HG03139 (cell line): ENCODE results near the gene NEDD4L.

Experiments
- ATAC-seq: cut with Tn5 transposase; IDR thresholded peaks from one replicate; pipeline ENCODE4 v1.9.1; 2021; ENCODE audit not compliant: unreplicated experiment

Gene NEDD4L

DNA sequence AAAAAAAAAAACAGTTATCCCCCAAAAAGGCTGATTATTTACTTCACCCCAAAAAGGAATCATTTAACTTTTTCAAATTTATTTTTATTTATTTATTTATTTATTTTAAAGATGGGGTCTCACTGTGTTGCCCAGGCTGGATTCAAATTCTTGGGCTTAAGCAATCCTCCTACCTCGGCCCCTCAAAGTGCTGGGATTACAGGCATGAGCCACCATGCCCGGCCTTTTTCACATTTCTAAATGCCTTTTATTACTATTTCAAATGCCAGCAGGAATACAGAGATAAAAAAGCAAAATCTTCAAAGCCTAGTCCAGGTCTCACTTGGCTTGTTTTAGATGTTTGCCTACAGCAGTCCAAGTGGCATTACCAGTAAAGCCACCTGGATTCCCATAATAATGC is 345.7 kb downstream of the NEDD4L start:
- ATAC-seq = no peak

DNA sequence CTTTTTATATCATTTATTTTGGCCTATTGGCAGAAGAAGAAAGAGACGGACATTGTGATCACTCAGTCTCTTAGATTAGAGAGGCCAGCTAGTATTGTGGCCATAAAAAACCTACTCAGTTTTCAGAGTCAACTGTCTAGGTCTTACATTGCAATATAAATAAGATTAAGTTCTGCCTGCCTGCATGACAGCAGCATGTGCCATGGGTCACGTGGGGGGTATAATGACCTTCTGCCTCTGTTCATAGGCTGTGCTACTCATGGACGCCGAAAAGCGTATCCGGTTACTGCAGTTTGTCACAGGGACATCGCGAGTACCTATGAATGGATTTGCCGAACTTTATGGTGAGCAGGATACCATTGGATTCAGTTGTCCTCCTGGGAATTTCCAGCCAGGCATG is 346.4 kb downstream of the NEDD4L start:
- ATAC-seq = no peak

DNA sequence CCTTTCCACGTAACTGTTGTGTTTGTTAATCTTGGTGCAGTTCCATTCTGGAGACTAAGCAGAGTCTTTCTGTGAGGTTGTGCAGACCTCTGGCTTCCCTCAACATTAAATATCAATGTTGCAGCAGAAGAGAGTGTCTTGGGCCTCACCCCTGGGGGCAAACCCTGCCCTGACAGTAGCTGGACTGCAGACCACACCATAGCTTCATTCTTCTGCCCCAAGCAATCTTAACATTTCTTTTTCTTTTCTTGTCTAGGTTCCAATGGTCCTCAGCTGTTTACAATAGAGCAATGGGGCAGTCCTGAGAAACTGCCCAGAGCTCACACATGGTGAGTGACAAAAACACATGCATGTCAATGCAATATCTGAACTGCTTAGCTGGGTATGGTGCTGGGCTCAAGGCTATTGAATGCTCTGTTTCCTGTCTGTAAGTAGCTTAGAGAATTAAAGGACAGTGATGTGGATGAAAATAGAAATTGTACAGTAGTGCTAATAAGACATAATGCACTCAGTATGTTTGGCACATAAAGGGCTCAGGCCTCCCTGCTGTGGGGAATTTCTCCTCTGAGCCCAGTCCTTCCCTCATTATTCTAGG is 347.3 kb downstream of the NEDD4L start:
- no peak for ATAC-seq

DNA sequence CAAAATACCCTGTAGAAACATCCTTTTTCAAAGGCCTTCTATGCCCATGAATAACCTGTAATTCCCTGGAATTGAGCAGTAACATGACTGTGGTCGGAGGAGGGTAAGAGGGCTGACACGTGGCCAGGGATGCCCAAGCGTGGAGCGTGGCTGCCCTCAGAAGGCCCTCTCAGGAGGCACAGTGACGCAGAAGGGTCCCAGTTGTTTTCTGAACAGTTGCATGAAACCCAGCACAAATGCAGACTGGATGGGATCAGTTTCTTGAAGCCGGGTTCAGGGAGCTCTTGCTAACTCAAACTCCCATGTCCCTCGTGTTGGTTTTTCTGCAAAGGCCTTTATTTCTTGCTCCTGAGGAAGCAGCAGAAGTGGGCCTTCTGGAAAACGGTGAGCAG is 347.9 kb downstream of the NEDD4L start:
- no peak for ATAC-seq

DNA sequence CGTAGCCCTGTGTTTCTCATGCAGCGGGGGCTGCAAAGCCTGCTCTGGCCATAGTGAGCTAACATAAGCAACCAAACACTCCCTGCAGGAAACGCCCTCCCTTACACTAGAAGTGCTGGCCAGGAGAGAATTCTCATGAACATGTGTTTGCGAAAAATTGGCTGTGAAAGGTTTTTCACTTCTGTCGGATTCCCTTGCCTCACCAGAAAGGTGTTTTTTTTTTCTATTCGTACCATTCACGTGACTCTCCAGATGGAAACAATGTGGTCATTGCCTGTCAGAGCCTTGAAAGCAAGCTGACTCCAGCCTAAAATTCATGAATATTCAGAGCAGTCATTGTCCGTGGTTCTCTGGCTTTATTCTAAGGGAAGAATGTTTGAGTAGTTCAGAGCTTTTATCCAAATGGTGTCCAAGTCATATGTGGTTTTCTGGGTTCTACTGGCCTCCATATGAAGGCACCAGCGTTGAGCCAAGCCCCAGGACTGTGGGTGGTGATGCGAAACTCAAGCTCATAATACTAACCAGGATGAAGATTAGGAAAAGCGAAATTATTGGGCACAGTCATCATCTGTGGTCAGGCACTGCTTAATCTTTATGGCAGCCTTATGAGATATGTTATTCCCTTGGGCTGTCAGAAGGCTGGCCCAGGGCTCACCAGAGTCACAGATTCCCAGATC is 348.4 kb downstream of the NEDD4L start:
- no peak for ATAC-seq

DNA sequence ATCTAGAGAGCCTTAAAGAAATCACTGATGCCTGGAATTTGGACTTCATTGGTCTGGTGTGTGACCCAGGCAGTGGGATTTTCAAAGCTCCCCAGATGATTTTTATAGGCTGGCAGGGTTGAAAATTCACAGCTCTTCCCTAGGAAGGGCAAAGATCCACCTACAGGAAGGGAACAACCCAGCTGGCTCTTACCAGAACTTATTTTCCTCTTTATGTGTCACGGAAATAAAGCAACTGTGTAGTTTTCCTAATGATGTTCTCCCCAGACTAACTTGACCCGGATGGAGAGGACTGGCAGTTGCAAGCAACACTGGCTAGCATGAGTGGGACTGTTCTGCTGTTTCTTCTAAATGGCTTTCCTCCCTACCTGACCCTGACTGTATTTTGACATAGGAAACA is 349.3 kb downstream of the NEDD4L start:
- ATAC-seq = no peak

DNA sequence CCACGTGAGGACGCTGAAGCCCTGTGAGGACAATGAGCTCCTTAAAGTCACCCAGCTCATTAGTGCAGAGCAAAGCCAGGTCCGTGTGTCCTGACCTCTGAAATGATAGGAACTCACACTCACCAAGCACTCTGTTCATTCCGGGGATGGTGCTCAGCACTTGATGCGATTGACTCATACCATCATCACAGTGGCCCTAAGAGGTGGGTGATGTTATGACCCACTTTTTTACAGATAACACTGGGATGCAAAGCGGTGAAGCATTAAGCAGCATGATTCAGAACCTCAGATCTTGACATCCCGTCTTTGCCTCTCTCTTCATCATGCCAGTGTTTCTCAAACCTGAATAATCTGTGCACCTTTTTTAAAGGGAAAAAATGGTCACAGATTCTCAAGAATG is 350.0 kb downstream of the NEDD4L start:
- no peak for ATAC-seq

DNA sequence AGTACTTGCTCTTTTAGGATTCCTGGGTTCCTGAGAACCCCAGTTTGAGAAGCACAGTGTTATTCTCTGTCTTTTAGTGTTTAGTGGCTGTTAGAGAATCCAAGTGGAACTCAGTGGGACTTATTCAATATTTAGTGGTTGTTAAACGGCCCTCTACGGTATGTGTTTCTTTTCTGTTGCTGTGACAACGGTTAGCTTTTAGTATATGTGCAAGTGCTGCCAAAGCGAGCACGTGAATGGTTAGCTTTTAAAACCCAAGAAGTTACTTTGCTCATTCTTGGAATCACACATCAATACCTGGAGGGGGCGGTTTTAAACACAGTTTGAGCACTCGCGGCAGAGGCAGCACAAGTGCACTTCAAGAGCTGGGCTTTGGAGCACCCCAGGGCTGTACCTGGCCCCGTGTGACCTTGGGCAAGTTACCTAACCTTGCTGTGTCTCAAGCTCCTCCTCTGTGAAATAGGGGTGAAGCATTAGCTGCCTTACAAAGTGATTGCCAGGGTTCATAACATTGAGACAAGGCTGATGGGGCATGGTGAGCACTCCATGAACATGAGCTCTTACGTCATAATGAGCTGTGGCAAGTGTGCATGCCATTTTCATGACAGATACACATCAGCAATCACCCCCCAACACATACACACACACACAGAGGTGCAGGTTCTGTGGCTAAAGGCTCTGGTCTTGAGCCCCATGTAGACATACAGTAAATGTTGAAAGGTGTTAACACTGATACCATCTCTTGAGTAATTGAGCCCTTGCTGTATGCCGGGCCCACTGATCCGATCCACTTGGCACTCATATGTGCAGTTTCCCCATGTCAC is 350.8 kb downstream of the NEDD4L start:
- ATAC-seq = no peak

DNA sequence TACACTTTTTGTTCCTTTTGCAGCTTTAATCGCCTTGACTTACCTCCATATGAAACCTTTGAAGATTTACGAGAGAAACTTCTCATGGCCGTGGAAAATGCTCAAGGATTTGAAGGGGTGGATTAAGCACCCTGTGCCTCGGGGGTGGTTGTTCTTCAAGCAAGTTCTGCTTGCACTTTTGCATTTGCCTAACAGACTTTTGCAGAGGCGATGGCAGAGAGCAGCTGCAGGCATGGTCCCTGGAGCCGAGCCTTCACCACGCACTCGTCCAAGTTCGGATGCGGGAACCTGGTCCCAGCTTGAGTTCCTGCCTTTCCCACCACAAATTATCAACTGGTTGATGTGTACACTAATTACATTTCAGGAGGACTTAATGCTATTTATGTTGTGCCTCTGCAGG is 352.1 kb downstream of the NEDD4L start:
- ATAC-seq = no peak

DNA sequence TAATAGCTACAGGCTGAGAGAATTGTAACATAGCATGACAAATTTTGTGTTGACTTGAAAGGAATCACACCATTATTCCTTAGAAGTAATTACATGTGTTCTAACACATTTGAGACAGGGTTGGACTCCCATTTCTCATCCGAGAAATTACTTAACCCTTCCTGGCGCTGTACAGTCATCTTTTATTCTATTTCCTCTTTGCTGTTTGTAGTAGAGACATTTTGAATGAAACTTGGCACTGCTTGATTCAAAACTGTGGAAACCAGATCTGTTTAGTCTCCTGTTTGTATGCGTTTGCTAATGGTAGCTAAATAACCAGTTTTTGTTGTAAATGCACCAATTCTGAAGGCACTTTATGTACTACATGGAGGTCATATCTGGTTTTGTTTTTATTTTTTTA is 352.9 kb downstream of the NEDD4L start:
- no peak for ATAC-seq

DNA sequence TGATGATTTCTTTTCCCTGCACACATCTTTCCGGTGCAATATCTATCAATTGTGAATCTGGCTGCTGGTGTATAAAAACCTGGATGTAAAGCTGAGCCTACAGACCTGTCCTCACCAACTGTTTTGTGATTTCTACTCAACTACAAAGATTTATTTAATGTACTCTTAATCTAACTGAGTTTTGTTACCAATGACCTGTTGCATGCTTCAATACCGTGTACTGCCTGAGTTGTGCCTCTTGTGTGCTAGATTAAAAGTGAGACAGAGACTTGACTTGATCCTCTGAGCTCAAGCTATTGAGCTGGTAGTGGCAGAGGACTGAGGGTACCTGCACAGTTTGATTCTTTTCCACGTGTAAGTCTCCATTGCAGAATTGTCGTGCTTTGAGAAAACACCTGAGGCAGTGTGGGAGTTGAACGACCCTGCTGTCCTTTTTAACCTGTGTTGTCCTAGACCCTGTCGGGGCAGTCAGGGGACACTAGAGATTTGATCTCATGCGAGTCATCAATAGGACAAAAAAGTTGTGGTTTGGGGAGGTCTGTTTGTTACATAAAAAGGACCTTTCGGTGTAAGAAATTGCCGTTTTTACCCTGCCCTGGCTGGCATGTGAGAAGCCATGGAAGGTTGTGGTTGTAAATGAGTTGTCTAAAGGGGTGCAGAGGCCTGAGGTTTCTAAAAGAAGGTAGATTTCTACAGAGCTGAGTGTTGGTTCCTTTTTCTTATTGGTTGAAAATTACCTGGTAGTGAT is 353.5 kb downstream of the NEDD4L start:
- no peak for ATAC-seq

DNA sequence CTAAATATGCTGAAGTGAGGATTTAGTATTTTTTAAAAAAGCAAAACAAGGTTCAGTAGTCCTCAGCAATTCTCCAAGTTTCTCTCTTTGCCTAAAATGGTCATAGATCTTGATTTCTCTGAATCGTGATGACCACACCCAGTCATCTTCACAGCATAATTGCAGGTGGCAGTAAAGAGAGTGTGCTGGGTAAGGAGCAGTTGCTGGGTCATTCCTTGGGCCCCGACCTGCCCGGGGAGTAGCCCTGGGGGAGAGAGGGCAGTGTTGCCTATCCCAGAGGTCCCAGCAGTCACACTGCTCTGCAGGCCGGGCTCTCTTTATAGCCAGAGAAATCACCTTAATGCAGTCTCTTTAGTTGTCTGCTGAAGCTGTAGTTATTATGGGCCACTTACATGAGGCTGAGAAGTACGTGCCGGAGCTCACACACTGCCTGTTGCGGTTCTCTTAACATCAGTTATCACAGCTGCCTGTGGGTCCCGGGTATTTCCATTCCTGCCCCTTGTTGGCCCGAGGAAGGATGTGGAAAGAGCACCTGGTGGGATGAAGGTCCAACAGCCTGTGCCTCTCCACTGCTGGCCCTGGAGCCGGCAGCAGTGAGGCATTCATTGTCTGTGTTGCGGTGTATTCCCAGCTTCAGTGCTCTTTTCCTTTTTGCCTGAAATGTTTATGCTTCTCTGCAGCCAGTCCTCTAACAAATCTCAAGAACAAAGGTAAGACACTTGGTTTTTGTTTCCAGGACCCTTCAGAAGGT is 354.8 kb downstream of the NEDD4L start:
- ATAC-seq = no peak

DNA sequence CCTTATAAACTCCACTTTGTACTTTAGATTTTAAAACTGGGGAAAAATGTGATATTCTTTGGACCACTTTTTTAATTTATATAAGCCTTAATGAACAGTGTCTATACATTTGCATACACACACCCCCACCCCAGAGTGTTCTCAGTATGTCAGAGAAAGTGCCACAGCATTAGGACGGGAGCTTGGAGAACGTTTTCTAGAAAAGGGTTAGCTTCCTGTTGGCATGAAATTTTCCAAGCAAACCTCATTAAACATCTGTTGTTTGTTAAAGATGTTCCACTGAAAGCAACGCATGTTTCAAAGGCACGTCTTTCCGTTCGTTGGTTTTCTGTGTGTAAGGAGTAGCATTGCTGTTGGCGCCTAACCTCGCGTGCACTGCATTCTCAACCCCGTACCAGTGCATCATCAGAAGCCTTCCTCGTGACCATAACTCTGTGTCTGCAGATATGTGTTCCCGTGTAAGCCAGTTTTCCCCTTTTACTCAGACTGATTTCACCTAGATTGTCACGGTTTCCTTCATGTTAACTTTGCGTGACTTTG is 356.4 kb downstream of the NEDD4L start:
- no peak for ATAC-seq

DNA sequence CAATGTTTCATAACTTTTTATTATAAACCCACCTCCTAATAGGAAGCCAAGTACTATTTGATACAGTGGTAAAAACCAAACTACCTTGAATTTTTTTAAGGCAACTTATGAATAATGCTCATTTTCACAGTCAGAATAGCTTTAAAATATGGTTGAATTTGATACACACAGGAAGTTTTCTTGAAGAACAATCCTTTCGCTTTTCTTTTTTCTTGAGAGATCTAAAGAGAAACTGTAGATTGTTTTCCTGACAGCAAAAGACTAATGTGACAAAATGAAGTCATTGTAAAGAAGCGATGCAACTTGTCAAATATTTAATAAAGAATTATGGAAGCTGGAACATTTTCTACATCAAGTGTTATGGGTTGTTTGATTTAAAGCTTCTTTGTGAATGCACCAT is 357.2 kb downstream of the NEDD4L start:
- ATAC-seq = no peak

DNA sequence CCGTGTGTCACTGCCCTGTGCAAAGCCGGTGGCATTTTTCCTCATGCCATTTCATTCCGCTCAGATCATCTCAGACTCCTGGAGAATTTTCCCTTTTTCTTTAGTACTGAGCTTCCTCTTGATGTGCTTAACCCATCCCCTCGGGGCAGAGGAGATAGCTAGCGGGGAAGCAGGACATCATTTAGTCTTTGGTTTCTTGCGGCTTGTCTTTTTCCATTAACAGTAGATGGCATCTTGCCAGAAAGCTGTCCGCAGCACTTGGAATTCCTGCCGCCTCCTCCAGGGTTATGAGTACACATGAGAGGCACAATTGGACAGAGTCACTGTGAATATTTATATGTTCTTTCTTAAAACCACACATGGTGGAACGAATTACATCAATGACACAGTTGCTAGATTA is 358.2 kb downstream of the NEDD4L start:
- ATAC-seq = no peak

DNA sequence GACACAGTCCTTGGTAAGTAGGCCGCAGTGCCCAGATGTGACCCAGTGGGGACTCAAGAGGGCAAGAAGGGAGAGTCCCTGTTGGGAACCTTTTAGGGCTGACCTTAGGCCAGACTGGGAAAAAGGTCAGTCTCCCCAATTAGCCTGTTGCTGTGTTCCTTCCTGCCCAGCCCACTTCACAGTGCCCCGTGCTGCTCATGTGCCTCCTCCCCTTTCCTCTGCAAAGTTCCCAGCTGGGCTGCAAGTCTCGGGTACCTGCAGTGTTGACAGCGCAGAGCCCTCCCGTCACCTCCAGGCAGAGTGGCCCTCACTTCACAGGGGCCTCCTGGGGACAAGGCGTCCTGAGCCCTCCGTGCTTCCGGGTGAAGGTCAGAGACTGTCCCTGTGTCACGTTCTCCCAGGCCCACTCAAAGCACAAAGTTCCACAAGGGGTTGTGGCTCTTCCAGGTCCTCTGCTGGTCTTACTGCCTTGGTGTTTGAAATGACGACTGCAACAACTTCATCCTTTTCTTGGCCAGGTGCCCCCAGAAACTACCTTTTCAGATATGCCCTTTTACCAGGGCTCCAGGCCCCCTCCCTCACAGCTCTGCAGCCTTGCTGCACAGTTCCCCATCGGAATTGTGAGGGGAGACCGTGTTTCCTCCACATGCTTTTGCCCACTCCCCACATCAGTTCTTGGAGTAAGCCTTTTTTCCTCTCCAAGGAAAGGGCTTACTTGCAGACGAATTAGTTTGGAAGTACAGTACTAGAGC is 359.1 kb downstream of the NEDD4L start:
- no peak for ATAC-seq

DNA sequence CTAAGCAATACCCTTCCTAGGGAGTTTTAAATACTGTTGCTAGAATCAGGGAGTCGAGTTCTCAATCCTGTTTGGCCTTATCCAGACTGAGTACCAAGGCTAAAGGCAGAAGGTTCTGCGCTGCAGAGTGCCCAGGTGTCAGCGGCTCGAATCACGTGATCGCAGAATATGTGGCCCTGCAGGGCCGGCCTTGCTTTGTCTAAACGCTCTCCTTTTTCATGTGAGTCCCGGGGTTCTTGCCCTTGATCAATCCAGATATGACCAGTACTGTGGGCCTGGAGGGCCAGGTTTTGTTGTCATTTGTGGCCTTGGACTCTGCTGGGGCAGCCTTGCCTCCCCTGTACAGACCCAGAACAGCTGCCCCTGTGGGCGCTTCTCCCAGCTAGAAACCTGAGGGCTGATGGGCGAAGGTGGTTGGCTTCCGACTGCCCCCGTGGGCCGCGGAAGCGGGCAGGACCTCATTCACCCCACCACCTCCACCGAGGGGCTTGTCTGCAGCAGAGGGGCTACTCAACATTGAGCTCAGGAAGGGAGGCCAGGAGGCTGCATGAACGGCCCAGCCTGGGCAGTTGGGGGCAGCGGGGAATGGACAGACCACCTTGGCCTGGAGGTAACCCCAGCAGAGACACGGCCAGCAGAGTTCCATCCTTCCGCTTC is 359.9 kb downstream of the NEDD4L start:
- ATAC-seq = no peak

DNA sequence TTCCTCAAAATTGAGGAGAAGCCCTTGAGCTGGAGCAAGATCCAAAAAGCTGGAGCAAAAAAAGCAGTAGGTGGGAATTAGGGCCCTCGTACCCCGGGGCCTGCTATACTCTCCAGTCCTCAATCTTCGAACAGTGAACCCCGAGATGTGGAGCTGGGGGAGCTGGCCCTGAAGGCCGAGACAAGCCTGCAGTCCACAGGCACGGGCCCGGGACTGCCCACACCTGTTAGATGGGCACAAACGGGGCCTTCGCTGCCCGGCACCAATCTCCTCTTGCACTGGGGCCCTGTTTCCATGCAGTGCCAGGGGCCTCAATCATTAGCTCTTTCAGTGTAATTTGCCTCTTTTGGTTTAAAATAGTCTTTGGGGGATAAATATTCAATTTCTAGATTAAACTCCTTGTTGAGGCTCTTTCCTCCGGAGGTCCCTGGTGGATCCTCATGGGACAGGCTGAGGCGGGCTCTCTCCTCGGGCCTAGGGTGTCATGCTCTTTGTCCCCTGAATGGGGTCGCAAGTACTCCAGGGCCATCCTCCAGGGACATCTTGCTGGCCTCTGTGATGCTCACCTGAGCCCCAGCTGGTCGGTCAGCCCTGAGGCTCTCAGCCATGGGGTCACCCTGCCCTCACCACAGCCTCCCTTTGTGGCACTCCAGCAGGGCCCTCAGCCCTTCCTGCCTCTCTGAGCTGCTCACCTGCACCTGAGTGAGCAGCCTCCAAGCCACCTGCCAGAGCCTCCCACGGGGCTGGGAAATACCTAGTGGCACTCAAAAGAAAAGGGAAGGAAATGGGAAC is 361.3 kb downstream of the NEDD4L start:
- ATAC-seq = no peak

DNA sequence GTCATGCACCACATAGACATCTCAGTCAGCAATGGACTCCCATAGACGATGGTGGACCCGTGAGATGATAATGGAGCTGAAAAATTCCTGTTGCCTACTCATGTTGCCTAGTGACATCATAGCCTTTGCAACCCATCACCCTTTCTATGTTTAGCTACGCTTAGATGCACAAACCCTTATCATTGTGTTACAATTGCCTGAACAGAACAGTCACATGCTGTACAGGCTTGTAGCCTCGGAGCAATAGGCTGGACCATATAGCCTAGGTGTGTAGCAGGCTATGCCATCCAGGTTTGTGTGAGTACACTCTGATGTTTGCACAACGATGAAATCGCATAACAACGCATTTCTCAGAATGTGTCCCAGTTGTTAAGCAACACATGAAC is 363.2 kb downstream of the NEDD4L start:
- ATAC-seq = no peak
